GM23338 (cell line): ENCODE measurements around the gene PSORS1C1.
"Not testable (repeated sequence)": the region's sequence is repeated elsewhere in the genome, so short reads cannot be mapped to it uniquely, and the experiment has no call there.

Experiments used
- CREB1 ChIP-seq: fragments of 250-450 bp; sonication (Bioruptor Pico); IDR thresholded peaks from 2 replicates; pipeline ENCODE4 v1.5.0; 2020; ENCODE audit warnings: low read depth, mild to moderate bottlenecking, moderate library complexity
- CTCF ChIP-seq, 2 experiments: fragments of 200-600 bp in 1 of 2; sonication (generic) in 1 of 2; conservative IDR thresholded peaks; 2 replicates each; pipeline versions ENCODE4 v1.5.1 to v1.6.1; 2016 to 2017; ENCODE audit warnings: antibody characterized with exemption in 2 of 2, low read depth in 2 of 2, mild to moderate bottlenecking in 2 of 2, moderate library complexity in 1 of 2
- ETS1 ChIP-seq: IDR thresholded peaks from 2 replicates; pipeline ENCODE4 v1.6.1; 2016; ENCODE audit warnings: antibody characterized with exemption
- EZH2 ChIP-seq: fragments of 200-600 bp; sonication (generic); IDR thresholded peaks from one replicate; pipeline ENCODE4 v1.8.0; 2017; ENCODE audit warnings: antibody characterized with exemption, mild to moderate bottlenecking, low read depth; ENCODE audit not compliant: unreplicated experiment
- EZH2phosphoT487 ChIP-seq: fragments of 200-600 bp; sonication (generic); IDR thresholded peaks from one replicate; pipeline ENCODE4 v1.8.1; 2018; ENCODE audit warnings: antibody characterized with exemption; ENCODE audit not compliant: unreplicated experiment
- JUNB ChIP-seq: IDR thresholded peaks from one replicate; pipeline ENCODE4 v1.6.1; 2016; ENCODE audit warnings: antibody characterized with exemption; ENCODE audit not compliant: unreplicated experiment
- NANOG ChIP-seq: IDR thresholded peaks from 2 replicates; pipeline ENCODE4 v1.6.1; 2016; ENCODE audit warnings: antibody characterized with exemption, borderline replicate concordance
- POLR2AphosphoS5 ChIP-seq: IDR thresholded peaks from 2 replicates; pipeline ENCODE4 v1.6.1; 2016; ENCODE audit warnings: antibody characterized with exemption, low read depth
- REST ChIP-seq: IDR thresholded peaks from one replicate; pipeline ENCODE4 v1.6.1; 2018; ENCODE audit warnings: antibody characterized with exemption; ENCODE audit not compliant: unreplicated experiment
- STAT1 ChIP-seq: IDR thresholded peaks from one replicate; pipeline ENCODE4 v1.6.1; 2016; ENCODE audit warnings: antibody characterized with exemption; ENCODE audit not compliant: unreplicated experiment
- ZNF331 ChIP-seq: fragments of 250-450 bp; sonication (Bioruptor Pico); IDR thresholded peaks from 2 replicates; pipeline ENCODE4 v1.5.0; 2020; ENCODE audit warnings: low read depth, mild to moderate bottlenecking, moderate library complexity

- not testable (repeated sequence) for TF ChIP-seq CTCF (conservative IDR thresholded peaks at IDR 0.05; ENCODE audit: low read depth in 2 of 2); EZH2; EZH2phosphoT487; POLR2AphosphoS5; ETS1; JUNB; REST; STAT1; CREB1; NANOG; ZNF331 (CRISPR knock-in tag)
These were observed 68.7 kb downstream of the PSORS1C1 start for GRCh38 chr6:31183287-31183686.
